Stimulated activated naive CD4-positive, alpha-beta T cell treated with Interleukin-2 at 50 U/mL for 16 hours (primary cell): ENCODE results near the gene ZNF182.
A peak's percentile ranks its signal among the peaks of the same experiment; 100 is the strongest.
"Not testable (repeated sequence)": the region's sequence is repeated elsewhere in the genome, so short reads cannot be mapped to it uniquely, and the experiment has no call there.

Source experiments
- DNase-seq: peaks from one replicate; lab custom pipeline; 2025; lab: John Stamatoyannopoulos, UW

ZNF182 gene

DNA sequence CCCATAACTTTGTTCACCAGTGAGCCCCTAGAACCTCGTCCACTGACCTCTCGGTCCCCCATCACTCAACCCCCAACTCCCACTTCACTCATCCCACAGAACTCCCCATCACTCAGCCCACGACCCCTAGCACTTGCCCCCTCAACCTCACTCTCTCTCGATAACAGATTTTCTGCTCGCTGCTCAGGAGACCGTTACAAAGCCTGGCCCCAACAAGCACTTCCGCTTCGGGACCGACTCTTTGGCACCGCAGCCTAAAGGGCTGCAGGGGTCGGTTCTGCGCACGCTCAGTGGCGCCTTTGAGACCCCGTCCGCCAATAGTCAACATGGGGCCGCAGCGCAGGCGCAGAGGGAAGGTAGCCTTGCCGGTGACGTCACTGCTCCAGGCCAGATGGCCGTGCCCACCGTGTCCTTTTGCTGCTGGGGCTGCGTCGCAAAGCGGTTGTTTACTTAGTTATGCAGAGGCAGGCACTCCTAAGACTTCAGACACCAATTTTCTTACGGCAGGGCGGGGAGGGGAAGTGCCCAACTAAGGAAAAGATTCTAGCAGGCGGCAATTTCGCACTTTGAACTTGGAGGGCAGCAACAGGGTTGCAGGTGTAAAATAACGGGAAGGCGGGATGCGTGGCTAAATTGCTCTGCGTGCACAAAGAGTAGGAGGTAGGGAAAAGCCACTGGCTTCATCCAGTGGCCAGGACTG is at the start of gene ZNF182:
ZNF182 (minus strand) TSS at position 232 of the 700 bp plus-strand sequence. CDS start 1,380 bp downstream, outside the sequence.
- DNase-seq = peak; percentile 87

DNA sequence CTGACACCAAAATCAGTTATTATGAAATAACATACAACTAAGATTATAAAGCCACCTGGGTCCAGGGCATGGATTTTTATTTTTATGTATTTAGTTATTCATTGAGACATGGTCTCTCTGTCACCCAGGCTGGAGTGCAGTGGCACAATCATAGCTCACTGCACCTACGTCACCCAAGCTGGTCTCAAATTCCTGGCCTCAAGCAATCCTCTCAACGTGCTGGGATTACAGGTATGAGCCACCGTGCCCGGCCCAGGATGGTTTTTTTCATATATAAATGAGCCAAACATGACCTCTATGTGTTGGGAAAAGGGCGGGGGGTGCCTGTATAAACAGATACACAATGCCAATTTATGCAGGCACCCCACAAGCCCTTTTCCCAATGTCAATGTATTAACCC is 43.1 kb upstream of the ZNF182 start:
- no peak for DNase-seq

- DNase-seq = no peak
Measured at GRCh38 chrX:48045410-48046311, 41.9 kb upstream of the ZNF182 start.

- no peak for DNase-seq
Measured at GRCh38 chrX:48043056-48043455, 39.3 kb upstream of the ZNF182 start.

- no peak for DNase-seq
Measured at GRCh38 chrX:48035891-48036290, 32.1 kb upstream of the ZNF182 start.

DNA sequence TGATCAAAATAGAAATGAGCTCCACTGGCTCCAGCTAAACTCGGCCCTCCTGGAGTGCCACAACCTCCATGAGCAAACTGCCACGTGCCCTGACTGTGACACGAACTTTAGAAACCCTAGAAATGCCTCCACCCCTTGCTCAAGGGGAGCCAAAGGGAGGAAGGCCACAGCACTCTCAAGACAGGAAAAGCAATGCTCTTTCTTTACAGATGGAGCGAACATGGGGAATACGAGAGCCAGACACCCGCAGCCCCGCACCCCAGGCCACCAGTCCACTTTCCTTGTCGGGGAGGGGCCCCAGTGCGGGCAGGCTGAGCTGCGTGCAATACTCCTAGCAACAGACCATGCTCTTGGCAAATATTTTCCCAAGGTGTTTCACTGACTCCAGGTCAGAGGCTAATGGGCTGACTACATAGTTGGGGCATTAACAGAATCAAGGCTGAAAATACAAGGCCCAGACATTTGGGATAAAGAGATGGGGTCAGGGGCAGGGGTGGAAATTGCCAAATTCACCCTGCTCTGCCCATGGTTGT is 26.9 kb upstream of the ZNF182 start:
- not testable (repeated sequence) for DNase-seq

GRCh38 chrX:48030237-48030636 is 26.4 kb upstream of the ZNF182 start:
- no peak for DNase-seq

- DNase-seq = no peak
Measured at GRCh38 chrX:48028091-48028490, 24.3 kb upstream of the ZNF182 start.

GRCh38 chrX:48027545-48027944 is 23.8 kb upstream of the ZNF182 start:
- not testable (repeated sequence) for DNase-seq

- peak; percentile 3 for DNase-seq
Measured at GRCh38 chrX:48025561-48025960, 21.8 kb upstream of the ZNF182 start.

DNA sequence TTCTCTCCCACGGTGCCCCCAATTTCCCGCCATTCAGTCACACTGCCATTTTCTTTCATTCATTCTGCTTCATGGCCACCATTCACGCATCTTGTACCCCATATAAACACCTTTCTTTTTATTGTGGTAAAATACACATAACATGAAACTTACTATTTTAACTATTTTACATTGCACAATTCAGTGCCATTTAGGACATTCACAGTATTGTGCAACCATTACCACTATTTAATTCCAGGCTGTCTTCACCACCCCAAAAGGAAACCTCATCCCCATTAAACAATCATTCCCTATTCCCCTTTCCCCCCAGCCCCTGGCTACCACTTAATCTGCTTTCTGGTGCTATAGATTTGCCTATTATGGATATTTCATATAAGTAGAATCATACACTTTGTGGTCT is 18.9 kb upstream of the ZNF182 start:
- no peak for DNase-seq

DNA sequence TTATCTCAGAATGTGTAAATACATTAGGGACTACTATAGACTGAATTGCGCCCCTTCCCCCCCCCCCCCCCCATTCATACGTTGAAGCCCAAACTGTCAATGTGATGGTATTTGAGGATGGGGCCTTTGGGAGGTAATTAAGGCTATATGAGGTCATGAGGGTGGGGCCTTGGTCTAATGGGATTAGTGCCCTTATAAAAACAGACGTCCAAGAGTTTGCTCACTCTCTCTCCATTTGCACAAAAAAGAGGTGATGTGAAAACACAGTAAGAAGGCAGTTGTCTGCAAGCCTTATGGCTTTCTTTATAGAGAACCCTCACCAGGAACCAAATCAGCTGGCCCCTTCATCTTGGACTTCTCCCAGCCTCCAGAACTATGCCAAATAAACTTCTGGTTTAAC is 18.3 kb upstream of the ZNF182 start:
- DNase-seq = no peak

DNA sequence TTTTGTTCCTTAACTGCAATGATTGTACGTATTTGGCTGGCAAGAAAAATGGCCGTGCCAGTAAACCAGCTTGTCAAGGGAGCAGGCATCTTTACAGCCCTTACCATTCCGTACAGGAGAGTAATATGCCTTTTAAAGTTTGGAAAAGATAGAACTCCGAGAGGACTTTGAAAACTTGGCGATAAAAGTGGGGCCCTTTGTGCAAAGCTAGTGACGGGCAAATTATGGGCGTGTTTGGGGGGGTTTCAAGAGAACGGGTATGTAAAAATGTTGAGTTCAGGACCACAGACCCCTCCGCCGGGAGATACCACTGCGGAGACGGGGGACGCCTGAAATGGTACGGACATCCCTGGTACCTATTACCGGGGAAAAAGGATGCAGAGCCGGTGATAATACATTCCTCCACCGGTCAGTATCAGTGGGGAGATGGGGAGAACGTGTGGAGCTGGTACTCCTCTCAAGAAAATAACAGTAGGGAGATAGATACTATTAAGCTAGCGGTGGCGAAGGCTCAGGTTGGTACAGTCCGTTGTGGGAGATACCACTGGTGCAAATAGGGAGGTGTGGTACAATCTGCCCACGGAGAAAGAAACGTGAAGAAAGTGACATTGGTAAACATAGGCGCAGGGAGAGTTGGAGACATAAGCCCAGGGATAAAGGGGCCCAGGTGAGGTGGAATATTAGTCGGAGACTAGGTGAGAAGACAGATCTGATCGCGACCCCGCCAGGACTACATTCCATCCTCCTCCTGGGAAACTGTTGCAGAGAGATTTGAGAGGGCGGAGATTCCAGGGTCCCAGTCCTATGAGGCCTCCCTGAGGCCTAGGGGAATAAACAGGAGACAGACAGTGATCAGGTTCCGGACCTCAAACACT is 17.5 kb upstream of the ZNF182 start:
- DNase-seq = peak; percentile 73

- DNase-seq = peak; percentile 29
Measured at GRCh38 chrX:48020472-48020871, 16.7 kb upstream of the ZNF182 start.

- not testable (repeated sequence) for DNase-seq
Measured at GRCh38 chrX:48019892-48020291, 16.1 kb upstream of the ZNF182 start.

DNA sequence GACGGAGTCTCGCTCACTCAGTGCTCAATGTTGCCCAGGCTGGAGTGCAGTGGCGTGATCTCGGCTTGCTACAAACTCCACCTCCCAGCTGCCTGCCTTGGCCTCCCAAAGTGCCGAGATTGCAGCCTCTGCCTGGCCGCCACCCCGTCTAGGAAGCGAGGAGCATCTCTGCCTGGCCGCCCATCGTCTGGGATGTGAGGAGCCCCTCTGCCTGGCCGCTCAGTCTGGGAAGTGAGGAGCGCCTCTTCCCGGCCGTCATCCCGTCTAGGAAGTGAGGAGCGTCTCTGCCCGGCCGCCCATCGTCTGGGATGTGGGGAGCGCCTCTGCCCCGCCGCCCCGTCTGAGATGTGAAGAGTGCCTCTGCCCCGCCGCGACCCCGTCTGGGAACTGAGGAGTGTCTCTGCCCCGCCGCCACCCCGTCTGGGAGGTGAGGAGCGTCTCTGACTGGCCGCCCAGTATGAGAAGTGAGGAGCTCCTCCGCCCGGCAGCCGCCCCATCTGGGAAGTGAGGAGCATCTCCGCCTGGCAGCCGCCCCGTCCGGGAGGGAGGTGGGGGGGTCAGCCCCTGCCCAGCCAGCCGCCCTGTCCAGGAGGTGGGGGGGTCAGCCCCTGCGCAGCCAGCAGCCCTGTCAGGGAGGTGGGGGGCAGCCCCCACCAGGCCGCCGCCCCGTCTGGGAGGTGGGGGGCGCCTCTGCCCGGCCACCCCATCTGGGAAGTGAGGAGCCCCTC is 13.0 kb upstream of the ZNF182 start:
- DNase-seq = not testable (repeated sequence)

GRCh38 chrX:48009445-48009960 is 5.7 kb upstream of the ZNF182 start:
- DNase-seq = not testable (repeated sequence)

GRCh38 chrX:48006688-48007087 is 2.9 kb upstream of the ZNF182 start, which contains the start of gene SPACA5:
Gene SPACA5 (plus strand): TSS chrX:48006988. CDS start chrX:48007803, 815 bp downstream.
- not testable (repeated sequence) for DNase-seq

GRCh38 chrX:48003367-48003757 is 427 bp downstream of the ZNF182 start:
- DNase-seq = no peak

GRCh38 chrX:48002929-48003328 is 860 bp downstream of the ZNF182 start:
- DNase-seq = no peak

DNA sequence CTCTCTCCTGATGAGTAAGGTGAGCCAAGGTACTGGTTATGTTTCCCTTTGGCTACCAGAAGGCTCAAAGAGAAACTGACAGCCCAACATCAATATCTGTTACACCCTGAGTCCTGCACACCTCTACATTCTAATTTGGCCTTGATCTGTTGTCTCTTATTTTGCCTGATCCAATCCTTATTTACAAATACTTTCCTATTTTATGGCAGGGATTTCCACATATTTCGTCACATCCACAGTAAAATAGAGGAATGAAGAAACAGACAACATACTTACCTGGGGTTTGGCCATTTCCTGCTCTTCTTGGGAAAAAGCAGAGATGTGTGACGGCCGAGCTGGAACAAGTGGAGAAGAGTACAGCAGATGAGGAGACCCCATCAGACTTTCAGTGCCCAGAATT is 1.5 kb downstream of the ZNF182 start:
- no peak for DNase-seq
